ENCODE measurements around the gene TRIM42.

Gene TRIM42

GRCh38 chr3:140677764-140678163, at the start of gene TRIM42:
Gene TRIM42 (plus strand): TSS chr3:140678064. CDS start chr3:140678230, 166 bp downstream.
- no peak for ATAC-seq (replicated peaks)

GRCh38 chr3:140628606-140629005, 49.3 kb upstream of the TRIM42 start:
- no peaks in the 10 kb centered on the region for H3K4me1 Mint-ChIP-seq
- ATAC-seq (replicated peaks) (no peak), DNase-seq (no peak)
- H3K27ac Mint-ChIP-seq: no peak overlapping the region
- H3K36me3 Mint-ChIP-seq: no peaks in the 10 kb centered on the region
- H3K27me3 Mint-ChIP-seq: peaks cover 0 to 5% of the 10 kb centered on the region in 2 donors
- no peaks in the 10 kb centered on the region for H3K9me3 Mint-ChIP-seq
- H3K4me3 Mint-ChIP-seq: no peak overlapping the region

More at GRCh38 chr3:140677764-140678163, at the start of gene TRIM42:
- DNase-seq: no peak
- no peaks in the 10 kb centered on the region for H3K36me3 Mint-ChIP-seq
- H3K4me3 Mint-ChIP-seq: no peak within 1 kb of the TSS
- H3K27ac Mint-ChIP-seq: no peak within 1 kb of the TSS
- H3K4me1 Mint-ChIP-seq: no peaks in the 10 kb centered on the region
- H3K9me3 Mint-ChIP-seq: peaks cover 3% of the 10 kb centered on the region in 2 donors
- H3K27me3 Mint-ChIP-seq: no peaks in the 10 kb centered on the region

GRCh38 chr3:140629357-140630137, 48.3 kb upstream of the TRIM42 start:
- H3K36me3 Mint-ChIP-seq: no peaks in the 10 kb centered on the region
- H3K27me3 Mint-ChIP-seq: peaks cover 0 to 5% of the 10 kb centered on the region in 2 donors
- no peaks in the 10 kb centered on the region for H3K4me1 Mint-ChIP-seq
- H3K9me3 Mint-ChIP-seq: no peaks in the 10 kb centered on the region
- no peak for DNase-seq
- H3K27ac Mint-ChIP-seq: no peak overlapping the region
- ATAC-seq (replicated peaks): no peak
- H3K4me3 Mint-ChIP-seq: no peak overlapping the region

- Mint-ChIP-seq H3K4me1 (no peaks in the 10 kb centered on the region), H3K27me3 (peaks cover 0 to 5% of the 10 kb centered on the region in 2 donors), H3K36me3 (no peaks in the 10 kb centered on the region), H3K9me3 (no peaks in the 10 kb centered on the region), H3K27ac (no peak overlapping the region), H3K4me3 (no peak overlapping the region)
- ATAC-seq (replicated peaks): no peak
- no peak for DNase-seq
Measured at GRCh38 chr3:140630366-140630765, 47.5 kb upstream of the TRIM42 start.

- DNase-seq: no peak
- H3K4me1 Mint-ChIP-seq: no peaks in the 10 kb centered on the region
Measured at GRCh38 chr3:140630866-140631265, 47.0 kb upstream of the TRIM42 start.

GRCh38 chr3:140635276-140635675, 42.6 kb upstream of the TRIM42 start:
- no peak overlapping the region for H3K4me3 Mint-ChIP-seq
- peaks cover 0 to 5% of the 10 kb centered on the region in 2 donors for H3K27me3 Mint-ChIP-seq
- ATAC-seq (replicated peaks): no peak
- DNase-seq: no peak
- no peaks in the 10 kb centered on the region for H3K9me3 Mint-ChIP-seq
- H3K4me1 Mint-ChIP-seq: no peaks in the 10 kb centered on the region
- no peaks in the 10 kb centered on the region for H3K36me3 Mint-ChIP-seq
- no peak overlapping the region for H3K27ac Mint-ChIP-seq

More at GRCh38 chr3:140630866-140631265, 47.0 kb upstream of the TRIM42 start:
- H3K9me3 Mint-ChIP-seq: no peaks in the 10 kb centered on the region
- no peak overlapping the region for H3K27ac Mint-ChIP-seq
- H3K4me3 Mint-ChIP-seq: no peak overlapping the region
- H3K27me3 Mint-ChIP-seq: peaks cover 0 to 5% of the 10 kb centered on the region in 2 donors
- no peak for ATAC-seq (replicated peaks)
- H3K36me3 Mint-ChIP-seq: no peaks in the 10 kb centered on the region

GRCh38 chr3:140636406-140637138, 41.3 kb upstream of the TRIM42 start:
- H3K36me3 Mint-ChIP-seq: no peaks in the 10 kb centered on the region
- DNase-seq (no peak), ATAC-seq (replicated peaks) (no peak)
- peaks cover 0 to 5% of the 10 kb centered on the region in 2 donors for H3K27me3 Mint-ChIP-seq
- H3K27ac Mint-ChIP-seq: no peak overlapping the region
- no peaks in the 10 kb centered on the region for H3K4me1 Mint-ChIP-seq
- no peak overlapping the region for H3K4me3 Mint-ChIP-seq
- H3K9me3 Mint-ChIP-seq: no peaks in the 10 kb centered on the region

GRCh38 chr3:140651287-140651686, 26.6 kb upstream of the TRIM42 start:
- Mint-ChIP-seq H3K36me3 (no peaks in the 10 kb centered on the region), H3K27me3 (peaks cover 7 to 23% of the 10 kb centered on the region in 2 donors), H3K4me3 (no peak overlapping the region), H3K27ac (no peak overlapping the region), H3K9me3 (peaks cover 0 to 2% of the 10 kb centered on the region in 2 donors), H3K4me1 (no peaks in the 10 kb centered on the region)
- ATAC-seq (replicated peaks): no peak
- DNase-seq: no peak

GRCh38 chr3:140655678-140656077, 22.2 kb upstream of the TRIM42 start:
- Mint-ChIP-seq H3K36me3 (no peaks in the 10 kb centered on the region), H3K4me3 (no peak overlapping the region), H3K27me3 (peaks cover 5 to 29% of the 10 kb centered on the region in 2 donors), H3K4me1 (no peaks in the 10 kb centered on the region), H3K27ac (no peak overlapping the region), H3K9me3 (peaks cover 5 to 14% of the 10 kb centered on the region in 2 donors)
- no peak for DNase-seq
- peak in 1 of 2 donors; percentile 66 for ATAC-seq (replicated peaks)

GRCh38 chr3:140664111-140664510, 13.8 kb upstream of the TRIM42 start:
- Mint-ChIP-seq H3K27me3 (peaks cover 0 to 4% of the 10 kb centered on the region in 2 donors), H3K27ac (no peak overlapping the region), H3K9me3 (peaks cover 14 to 27% of the 10 kb centered on the region in 2 donors), H3K4me3 (no peak overlapping the region), H3K36me3 (no peaks in the 10 kb centered on the region), H3K4me1 (no peaks in the 10 kb centered on the region)
- ATAC-seq (replicated peaks) (no peak), DNase-seq (no peak)

GRCh38 chr3:140682586-140682985, 4.7 kb downstream of the TRIM42 start:
- no peak overlapping the region for H3K4me3 Mint-ChIP-seq
- H3K27ac Mint-ChIP-seq: no peak overlapping the region
- no peak for DNase-seq
- H3K4me1 Mint-ChIP-seq: no peaks in the 10 kb centered on the region
- peaks cover 0 to 3% of the 10 kb centered on the region in 2 donors for H3K9me3 Mint-ChIP-seq
- no peaks in the 10 kb centered on the region for H3K27me3 Mint-ChIP-seq
- H3K36me3 Mint-ChIP-seq: no peaks in the 10 kb centered on the region
- ATAC-seq (replicated peaks): no peak

GRCh38 chr3:140686128-140686527, 8.3 kb downstream of the TRIM42 start:
- ATAC-seq (replicated peaks) (no peak), DNase-seq (no peak)
- Mint-ChIP-seq H3K36me3 (no peaks in the 10 kb centered on the region), H3K27me3 (peaks cover 0 to 2% of the 10 kb centered on the region in 2 donors), H3K27ac (no peak overlapping the region), H3K4me1 (no peaks in the 10 kb centered on the region), H3K9me3 (peaks cover 0 to 3% of the 10 kb centered on the region in 2 donors), H3K4me3 (no peak overlapping the region)

- Mint-ChIP-seq H3K4me3 (no peak overlapping the region), H3K36me3 (no peaks in the 10 kb centered on the region), H3K4me1 (no peaks in the 10 kb centered on the region), H3K9me3 (peaks cover 0 to 3% of the 10 kb centered on the region in 2 donors), H3K27ac (no peak overlapping the region), H3K27me3 (peaks cover 0 to 4% of the 10 kb centered on the region in 2 donors)
- DNase-seq (no peak), ATAC-seq (replicated peaks) (no peak)
Measured at GRCh38 chr3:140686948-140687347, 9.1 kb downstream of the TRIM42 start.

- no peak overlapping the region for H3K4me3 Mint-ChIP-seq
- H3K36me3 Mint-ChIP-seq: no peaks in the 10 kb centered on the region
- no peaks in the 10 kb centered on the region for H3K9me3 Mint-ChIP-seq
- no peak overlapping the region for H3K27ac Mint-ChIP-seq
- no peak for DNase-seq
- ATAC-seq (replicated peaks): no peak
- H3K4me1 Mint-ChIP-seq: no peaks in the 10 kb centered on the region
- peaks cover 0 to 12% of the 10 kb centered on the region in 2 donors for H3K27me3 Mint-ChIP-seq
Measured at GRCh38 chr3:140695361-140696061, 17.6 kb downstream of the TRIM42 start.
